Measurements from ENCODE around the gene MAN1C1.

GRCh38 chr1:25831569-25832196 lies 215.1 kb downstream of the MAN1C1 start:
- no peak for TF ChIP-seq ZNF274 (IDR thresholded peaks at IDR 0.05; ENCODE audit: low read depth, low read length)
- TF ChIP-seq SUZ12 (IDR thresholded peaks at IDR 0.05; ENCODE audit: extremely low read depth, insufficient read depth, insufficient read length): no peak
- no peak for TF ChIP-seq YY1 (IDR thresholded peaks at IDR 0.05; ENCODE audit: insufficient read depth, insufficient read length)

All from NT2/D1 (cell line).